Stomach (tissue), 4 donors: ENCODE data around the gene HAND2.

Experiments used
- CTCF ChIP-seq, 7 experiments: fragments of 450-650 bp in 4 of 7; fragments of 200-600 bp in 3 of 7; sonication (generic) in 3 of 7; IDR thresholded peaks; one replicate each; pipeline ENCODE4 v1.5.1; 2016 to 2019; ENCODE audit warnings: antibody characterized with exemption in 7 of 7, control low read depth in 2 of 7, mild to moderate bottlenecking in 1 of 7
- POLR2A ChIP-seq, 4 donors: fragments of 450-650 bp; IDR thresholded peaks; one replicate each; pipeline ENCODE4 v1.6.1; 2016; ENCODE audit warnings: antibody characterized with exemption in 4 of 4, control low read depth in 2 of 4, mild to moderate bottlenecking in 1 of 4, moderate library complexity in 1 of 4
- POLR2AphosphoS5 ChIP-seq, 3 donors: sonication (generic); formaldehyde crosslinking; IDR thresholded peaks; one replicate each; pipeline ENCODE4 v1.6.1; 2016; ENCODE audit warnings: antibody characterized with exemption in 3 of 3

- TF ChIP-seq CTCF (IDR thresholded peaks at IDR 0.05) (no peak), POLR2A (IDR thresholded peaks at IDR 0.05) (no peak), POLR2AphosphoS5 (IDR thresholded peaks at IDR 0.05) (no peak)
Measured at GRCh38 chr4:173537613-173538147, 7.7 kb upstream of the HAND2 start.
